GM18861 (cell line): ENCODE data around the gene DNAH12.
"Not testable (repeated sequence)": the region's sequence is repeated elsewhere in the genome, so short reads cannot be mapped to it uniquely, and the experiment has no call there.

Experiments
- ATAC-seq: cut with Tn5 transposase; IDR thresholded peaks from one replicate; pipeline ENCODE4 v1.9.1; 2021; ENCODE audit not compliant: unreplicated experiment

Gene DNAH12

DNA sequence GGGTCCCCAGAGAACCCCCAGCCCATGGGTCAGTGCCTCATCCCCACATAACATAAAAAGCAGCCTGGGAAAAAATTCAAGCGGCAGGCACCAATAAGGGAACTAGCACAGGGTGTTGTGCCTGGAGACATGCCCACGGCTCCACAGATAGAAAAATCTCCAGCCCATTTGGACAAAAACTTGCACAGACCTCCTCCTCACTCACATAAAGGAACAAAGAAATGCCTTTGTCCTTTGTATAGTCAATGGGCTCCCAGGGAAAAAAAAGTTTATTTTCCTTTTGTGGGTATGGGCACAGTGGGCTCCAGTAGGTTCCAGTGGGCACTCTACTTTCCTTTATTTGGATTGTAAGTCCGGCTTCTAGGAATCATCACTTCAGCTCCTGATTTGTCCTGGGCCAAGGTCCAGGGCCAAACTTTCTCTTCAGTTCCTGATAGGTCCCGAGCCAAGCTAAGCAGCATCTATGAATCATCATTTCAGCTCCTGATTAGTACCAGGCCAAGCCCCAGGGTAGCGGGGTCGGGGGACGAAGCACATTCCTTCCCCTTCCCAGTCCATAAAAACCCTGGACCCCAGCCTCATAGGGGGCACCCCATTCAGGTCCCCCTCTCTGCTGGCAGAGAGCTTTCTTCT lies 1.6 kb upstream of the DNAH12 start:
- no peak for ATAC-seq

DNA sequence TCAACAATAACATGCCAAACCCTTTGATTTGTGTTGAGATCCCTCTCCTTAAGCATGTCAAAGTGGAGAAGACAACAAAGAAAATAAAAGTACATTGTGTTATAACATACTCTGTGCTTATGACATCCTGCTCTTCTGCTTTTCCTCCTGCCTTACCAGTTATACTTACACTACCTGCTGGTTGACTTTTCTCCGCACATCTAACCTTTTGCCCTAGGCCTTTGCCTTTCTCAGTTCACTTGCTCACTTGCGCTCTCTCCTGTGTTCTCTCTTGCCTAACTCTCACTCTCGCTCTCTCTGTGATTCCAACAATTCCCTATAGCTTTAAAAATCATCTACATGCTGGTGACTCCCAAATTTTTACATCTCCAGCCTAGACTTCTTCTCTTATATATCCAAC lies 5.7 kb downstream of the DNAH12 start:
- ATAC-seq = no peak

DNA sequence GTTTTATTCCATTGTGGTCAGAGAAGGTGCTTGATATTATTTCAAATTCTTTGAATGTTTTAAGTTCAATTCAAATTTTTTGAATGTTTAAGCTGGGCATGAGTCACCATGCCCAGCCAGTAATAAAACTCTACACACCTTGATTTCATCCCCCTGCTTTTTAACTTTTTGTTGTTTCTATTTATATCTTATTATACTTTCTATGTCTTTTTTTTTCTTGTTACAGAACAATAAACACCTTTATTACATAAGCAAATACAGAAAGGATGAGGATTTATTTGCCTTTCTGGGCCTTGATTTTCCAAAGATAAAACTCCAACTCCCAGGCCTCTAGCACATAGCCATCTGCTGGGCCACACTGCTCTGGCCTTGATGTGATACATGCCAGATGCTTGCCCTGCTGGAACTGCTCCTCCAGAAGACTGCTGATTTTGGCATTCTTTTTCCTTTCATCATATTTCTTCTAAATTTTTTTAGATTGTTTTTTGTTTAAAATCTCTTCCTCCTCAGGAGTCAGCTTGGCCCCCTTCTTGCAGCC lies 14.0 kb downstream of the DNAH12 start:
- no peak for ATAC-seq

DNA sequence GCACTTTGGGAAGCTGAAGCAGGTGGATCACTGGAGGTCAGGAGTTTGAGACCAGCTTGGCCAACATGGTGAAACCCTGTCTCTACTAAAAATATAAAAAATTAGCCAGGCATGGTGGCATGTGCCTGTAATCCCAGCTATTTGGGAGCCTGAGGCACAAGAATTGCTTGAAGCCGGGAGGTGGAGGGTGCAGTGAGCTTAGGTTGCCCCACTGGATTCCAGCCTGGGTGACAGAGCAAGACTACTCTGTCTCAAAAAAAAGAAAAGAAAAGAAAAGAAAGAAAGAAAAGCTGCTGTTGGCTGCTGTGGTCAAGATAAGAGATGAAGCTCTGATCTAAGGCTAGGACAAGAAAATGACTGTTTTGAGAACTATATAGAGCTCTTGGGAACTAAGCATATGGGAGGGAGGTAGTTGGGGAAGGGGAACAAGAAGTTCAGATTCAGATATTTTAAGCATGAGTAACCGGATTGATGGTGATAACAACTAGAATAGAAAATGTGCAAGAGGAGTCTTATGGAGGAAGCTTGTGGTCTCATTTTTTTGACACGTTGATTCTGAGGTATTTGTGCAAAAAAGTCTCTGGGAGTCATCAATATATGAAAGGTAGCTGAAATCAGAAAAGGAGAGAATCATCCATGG lies 25.7 kb downstream of the DNAH12 start:
- no peak for ATAC-seq

DNA sequence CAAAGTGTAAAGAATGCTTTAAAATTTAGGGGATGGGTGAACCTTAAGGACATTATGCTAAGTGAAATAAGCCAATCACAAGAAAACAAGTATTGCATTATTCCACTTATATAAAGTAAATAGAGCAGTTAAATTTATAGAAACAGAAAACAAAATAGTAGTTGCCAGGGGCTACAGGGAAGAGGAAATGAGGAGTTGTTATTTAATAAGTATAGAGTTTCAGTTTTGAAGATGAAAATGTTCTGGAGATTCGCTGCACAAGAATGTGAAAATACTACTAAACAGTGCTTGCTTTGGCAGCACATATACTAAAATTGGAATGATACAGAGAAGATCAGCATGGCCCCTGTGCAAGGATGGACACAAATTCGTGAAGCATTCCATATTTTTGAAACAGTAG lies 32.0 kb downstream of the DNAH12 start:
- ATAC-seq = no peak

DNA sequence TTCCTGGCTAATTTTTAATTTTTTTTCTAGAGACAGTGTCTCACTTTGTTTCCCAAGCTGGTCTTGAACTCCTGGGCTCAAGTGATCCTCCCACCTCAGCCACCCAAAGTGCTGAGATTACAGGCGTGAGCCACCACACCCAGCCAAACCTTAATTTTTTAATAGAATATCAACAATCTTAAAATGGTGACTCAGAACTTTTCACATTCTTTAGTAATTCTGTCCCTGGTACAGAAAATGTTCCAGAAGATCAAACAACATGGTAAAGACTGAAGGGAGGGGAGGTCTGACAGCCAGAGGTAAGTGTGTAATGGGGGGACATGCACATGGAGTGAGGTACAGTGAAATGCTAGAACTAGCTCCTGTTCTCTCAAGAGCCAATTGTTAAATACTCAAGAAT lies 38.2 kb downstream of the DNAH12 start:
- ATAC-seq = no peak

DNA sequence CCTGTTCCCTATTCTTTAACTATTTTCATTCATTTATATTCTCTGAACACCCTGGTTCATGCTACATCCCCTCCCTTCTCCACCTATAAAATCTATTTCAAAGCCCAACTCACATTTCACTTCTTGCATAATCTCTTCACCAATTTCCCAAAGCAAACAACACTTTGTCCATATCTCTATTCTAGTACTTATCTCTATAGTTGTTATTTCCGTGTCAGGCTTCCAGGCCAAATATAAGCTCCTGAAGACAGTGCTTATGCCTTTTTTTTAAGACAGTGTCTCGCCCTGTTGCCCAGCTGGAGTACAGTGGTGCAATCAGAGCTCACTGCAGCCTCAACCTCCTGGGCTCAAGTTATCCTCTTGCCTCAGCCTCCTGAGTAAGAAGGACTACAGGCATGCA lies 43.6 kb downstream of the DNAH12 start:
- no peak for ATAC-seq

DNA sequence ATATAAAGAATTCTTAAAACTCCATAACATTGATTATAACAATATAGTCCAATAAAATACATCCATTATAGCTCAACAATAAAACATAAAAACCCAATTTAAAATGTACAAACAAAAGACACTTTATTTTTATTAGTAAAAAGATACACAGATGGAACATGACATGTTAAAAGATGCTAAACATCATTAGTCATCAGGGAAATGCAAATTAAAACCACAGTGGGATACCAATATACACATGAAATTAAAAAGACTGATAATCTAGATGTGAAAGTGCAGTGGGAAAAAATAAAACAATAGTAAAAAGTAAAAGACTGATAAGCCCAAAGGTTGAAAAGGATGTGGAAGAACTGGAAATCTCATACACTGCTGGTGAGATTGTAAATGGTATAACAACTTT lies 46.2 kb downstream of the DNAH12 start:
- ATAC-seq = no peak

DNA sequence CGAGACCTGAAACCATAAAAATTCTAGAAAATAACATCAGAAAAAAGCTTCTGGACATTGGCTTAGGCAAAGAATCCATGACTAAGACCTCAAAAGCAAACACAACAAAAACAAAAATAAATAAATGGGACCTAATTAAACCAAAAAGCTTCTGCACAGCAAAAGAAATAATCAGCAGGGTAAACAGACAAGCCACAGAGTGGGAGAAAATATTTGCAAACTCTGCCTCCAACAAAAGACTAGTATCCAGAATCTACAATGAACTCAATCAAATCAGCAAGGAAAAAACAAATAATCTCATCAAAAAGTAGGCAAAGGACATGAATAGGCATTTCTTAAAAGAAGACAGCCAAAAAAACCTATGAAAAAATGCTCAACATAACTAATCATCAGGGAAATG lies 59.6 kb downstream of the DNAH12 start:
- no peak for ATAC-seq

DNA sequence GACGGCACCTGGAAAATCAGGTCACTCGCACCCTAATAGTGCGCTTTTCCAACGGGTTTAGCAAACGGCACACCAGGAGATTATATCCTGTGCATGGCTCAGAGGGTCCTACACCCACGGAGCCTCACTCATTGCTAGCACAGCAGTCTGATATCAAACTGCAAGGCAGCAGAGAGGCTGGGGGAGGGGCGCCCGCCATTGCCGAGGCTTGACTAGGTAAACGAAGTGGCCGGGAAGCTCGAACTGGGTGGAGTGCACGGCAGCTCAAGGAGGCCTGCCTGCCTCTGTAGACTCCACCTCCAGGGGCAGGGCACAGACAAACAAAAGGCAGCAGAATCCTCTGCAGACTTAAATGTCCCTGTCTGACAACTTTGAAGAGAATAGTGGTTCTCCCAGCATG lies 67.0 kb downstream of the DNAH12 start:
- ATAC-seq = not testable (repeated sequence)

DNA sequence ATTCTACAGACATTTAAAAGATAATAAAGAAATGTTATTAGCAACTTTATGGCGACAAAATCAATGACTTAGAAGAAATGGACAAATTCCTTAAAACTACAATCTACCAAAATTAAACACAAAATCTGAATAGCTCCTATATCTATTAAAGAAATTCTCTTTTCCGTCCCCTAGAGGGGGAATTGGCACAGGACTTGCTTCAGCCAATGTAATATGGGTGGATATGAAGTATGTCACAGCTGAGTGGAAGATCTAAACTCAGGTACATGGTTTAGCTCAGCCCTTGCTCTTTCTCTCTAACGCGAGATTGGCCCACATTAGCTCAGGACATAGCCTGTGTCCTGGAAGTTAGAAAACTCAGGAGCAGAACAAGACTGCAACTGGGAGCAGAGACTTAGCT lies 79.3 kb downstream of the DNAH12 start:
- ATAC-seq = no peak

DNA sequence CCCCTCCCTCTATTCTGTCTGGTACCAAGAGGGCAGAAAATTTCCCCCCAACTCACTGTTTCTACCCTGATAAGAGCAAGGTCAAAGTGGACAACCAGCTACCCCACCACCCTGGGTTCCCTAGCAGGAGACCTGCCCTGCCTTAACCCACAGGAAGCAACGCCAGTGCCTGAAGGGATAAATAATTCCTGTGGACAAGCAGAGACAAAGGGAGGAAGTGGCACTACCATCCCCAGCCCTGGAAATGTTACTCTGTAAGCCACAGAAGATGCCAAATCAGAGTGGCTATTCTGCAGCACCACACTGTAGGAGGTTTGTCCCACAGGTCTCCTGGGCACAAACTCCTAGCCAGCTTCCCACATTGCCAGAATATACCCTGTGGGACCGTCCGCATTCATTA lies 80.1 kb downstream of the DNAH12 start:
- no peak for ATAC-seq

DNA sequence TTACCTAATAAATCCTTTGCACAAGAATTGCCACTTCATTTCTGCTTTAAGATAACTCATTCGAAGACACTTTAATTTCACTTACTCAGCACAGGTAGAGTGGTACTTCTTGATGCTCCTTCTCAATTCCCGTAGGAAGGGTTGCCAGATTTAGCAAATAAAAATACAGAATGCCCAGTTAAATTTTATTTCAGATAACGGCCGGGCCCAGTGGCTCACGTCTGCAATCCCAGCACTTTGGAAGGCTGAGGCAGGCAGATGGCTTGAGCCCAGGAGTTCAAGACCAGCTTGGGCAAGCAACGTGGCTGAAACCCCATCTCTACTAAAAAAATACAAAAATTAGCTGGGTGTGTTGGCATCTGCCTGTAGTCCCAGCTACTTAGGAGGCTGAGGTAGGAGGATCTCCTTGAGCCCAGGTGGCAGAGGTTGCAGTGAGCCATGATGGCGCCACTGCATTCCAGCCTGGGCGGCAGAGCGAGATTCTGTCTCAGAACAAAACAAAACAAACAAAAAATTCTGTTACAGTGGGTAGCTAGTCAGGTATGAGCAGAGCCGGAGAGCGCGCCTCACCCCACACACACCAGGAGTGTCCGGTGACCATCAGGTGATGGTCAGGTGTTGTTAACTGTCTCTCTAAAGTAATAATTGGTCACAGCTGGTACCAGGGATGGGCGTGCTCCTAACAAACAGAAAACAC lies 92.8 kb downstream of the DNAH12 start:
- ATAC-seq = no peak

DNA sequence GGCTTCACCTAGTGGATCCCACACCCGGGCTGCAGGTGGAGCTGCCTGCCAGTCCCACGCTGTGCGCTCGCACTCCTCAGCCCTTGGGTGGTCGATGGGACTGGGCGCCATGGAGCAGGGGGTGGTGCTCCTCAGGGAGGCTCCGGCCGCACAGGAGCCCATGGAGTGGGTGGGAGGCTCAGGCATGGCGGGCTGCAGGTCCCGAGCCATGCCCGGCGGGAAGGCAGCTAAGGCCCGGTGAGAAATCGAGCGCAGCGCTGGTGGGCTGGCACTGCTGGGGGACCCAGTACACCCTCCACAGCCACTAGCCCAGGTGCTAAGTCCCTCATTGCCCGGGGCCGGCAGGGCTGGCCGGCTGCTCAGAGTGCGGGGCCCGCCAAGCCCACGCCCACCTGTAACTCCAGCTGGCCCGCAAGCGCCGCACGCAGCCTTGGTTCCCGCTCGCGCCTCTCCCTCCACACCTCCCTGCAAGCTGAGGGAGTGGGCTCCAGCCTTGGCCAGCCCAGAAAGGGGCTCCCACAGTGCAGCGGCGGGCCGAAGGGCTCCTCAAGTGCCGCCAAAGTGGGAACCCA lies 94.8 kb downstream of the DNAH12 start:
- not testable (repeated sequence) for ATAC-seq

DNA sequence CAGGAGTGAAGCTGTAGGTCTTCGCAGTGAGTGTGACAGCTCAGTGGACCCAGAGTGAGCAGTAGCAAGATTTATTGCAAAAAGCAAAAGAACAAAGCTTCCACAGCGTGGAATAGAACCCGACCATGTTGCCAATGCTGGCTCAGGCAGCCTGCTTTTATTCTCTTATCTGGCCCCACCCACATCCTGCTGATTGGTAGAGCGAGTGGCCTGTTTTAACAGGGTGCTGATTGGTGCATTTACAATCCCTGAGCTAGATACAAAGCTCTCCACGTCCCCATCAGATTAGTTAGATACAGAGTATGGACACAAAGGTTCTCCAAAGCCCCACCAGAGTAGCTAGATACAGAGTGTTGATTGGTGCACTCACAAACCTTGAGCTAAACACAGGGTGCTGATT lies 95.7 kb downstream of the DNAH12 start:
- ATAC-seq = not testable (repeated sequence)

DNA sequence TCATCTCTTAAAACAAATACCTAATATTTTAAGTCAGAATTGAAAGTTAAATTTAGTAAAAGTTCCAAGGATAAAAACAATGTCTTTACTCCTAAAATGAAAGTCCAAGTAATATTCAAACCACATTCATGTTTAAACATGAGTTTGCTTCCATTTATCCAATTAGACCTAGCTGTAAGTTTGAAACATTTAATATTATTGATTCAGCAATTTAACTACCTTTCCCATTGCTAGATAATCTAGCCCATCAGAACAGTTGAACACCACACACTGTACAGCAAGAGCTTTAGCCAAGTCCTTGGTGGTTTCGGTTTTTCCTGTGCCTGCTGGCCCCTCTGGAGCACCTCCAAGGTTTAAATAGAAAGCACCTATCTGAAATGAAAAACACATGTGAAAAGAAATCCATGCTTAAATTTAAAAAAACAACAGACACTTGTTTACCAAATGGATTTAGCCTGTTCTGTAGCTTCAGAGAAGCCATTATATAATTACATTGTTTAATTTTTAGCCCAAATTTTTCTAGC lies 97.8 kb downstream of the DNAH12 start:
- ATAC-seq = no peak

DNA sequence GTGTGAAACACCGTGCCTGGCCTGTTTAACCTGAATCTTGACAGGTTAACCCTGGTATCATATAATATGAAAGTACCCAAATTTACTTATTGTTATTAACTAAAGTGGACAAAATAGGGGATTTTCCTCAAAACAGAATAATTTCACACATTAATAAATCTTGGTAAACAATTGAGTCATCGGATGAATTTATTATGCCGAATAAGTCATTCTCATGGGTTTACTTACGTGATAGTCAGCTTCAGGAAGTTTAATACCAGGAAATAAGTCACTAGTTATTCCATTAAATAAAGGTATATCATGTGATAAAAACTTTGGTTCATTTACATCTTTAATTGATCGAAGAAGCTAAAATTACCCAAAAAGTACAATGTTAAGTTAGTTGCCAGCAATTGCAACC lies 99.7 kb downstream of the DNAH12 start:
- ATAC-seq = no peak

DNA sequence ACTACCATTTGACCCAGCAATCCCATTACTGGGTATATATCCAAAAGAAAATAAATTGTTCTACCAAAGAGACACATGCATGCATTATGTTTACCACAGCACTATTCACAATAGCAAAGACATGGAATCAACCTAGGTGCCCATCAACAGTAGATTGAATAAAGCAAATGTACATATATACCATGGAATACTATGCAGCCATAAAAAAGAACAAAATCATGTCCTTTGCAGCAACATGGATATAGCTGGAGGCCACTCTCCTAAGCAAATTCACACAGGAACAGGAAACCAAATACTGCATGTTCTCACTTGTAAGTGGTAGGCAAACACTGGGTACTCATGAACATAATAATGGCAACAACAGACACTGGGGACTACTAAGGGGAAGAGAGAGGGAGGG lies 104.0 kb downstream of the DNAH12 start:
- not testable (repeated sequence) for ATAC-seq

DNA sequence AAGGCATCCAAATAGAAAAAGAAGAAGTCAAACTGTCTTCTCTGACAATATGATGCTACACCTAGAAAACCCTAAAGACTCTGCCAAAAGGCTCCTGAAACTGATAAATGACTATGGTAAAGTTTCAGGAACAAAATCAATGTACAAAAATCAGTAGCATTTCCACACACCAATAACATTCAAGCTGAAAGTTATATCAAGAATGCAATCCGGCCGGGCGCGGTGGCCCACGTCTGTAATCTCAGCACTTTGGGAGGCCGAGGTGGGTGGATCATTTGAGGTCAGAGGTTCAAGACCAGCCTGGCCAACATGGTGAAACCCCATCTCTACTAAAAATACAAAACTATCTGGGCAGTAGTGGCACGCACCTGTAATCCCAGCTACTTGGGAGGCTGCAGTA lies 105.7 kb downstream of the DNAH12 start:
- ATAC-seq = not testable (repeated sequence)

DNA sequence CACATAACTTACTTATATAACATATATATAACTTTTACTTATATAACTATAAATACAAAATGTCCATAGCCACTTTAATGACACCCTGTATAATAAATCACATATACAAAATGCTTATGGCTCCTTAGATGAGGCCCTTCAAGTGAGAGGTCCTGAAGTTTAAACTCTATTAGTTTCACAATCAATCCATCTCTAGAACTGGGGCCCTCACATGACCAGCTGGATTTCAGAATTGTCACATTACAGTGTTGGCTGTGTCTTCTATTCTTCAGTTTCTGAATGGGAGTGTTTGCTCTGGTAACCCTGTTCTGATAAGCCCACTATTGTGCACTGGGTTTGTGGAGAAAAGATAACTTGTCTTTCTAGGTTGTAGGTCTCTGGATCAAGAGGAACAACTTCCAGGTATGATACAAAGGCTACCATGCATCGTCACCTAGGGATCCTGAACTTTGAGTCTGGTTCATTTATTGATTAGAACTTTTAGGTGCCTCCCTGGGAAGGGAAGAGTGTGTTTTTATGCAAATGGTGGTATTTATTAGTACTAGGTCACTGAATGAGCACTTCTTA lies 107.9 kb downstream of the DNAH12 start:
- ATAC-seq = no peak

DNA sequence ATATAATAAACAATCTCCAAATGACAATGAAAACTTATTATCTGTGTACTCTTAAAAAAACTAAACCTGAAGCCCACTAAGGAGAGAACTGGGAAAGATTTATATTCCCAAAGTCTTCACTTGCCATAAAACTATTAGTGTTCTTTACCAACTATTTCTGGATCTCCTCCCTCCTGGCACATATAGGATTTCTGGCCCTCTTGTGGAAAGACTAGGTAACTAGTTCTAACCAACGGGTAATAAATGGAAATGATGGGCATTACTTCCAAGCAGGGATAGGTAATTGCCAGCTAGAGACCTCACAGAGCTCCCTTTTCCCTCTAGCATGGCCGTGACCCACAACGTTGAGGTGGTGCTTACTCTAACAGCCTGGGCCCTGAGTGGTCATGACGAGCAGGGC lies 110.1 kb downstream of the DNAH12 start:
- ATAC-seq = no peak
